Vagina (tissue), 2 donors: ENCODE data around the gene CES5A. TPM values are rescaled to one million over a fixed set of nuclear protein-coding genes. Genes with fewer than 3 reads are reported as not detected.

Experiments
- DNase-seq, 2 donors: peaks; one replicate each; pipeline ENCODE4 v3.0.0-alpha.2; 2017; ENCODE audit errors: extremely low spot score in 2 of 2
- H3K27ac ChIP-seq: fragments of 200-600 bp; sonication (generic); one replicate; pipeline ENCODE4 v1.5.1; 2019
- H3K27me3 ChIP-seq: fragments of 200-600 bp; sonication (generic); one replicate; pipeline ENCODE4 v1.5.1; 2019
- H3K36me3 ChIP-seq, 2 donors: fragments of 200-600 bp; sonication (generic); one replicate each; pipeline ENCODE4 v1.5.1; 2017 to 2019
- H3K4me1 ChIP-seq: fragments of 200-600 bp; sonication (generic); one replicate; pipeline ENCODE4 v1.5.1; 2019
- H3K4me3 ChIP-seq, 2 donors: fragments of 200-600 bp; sonication (generic); 1 replicate in 1 of 2; 2 replicates in 1 of 2; pipeline ENCODE4 v1.5.1; 2016 to 2019
- H3K9me3 ChIP-seq: fragments of 200-600 bp; sonication (generic); one replicate; pipeline ENCODE4 v1.5.1; 2019
- POLR2A ChIP-seq, 2 donors: fragments of 450-650 bp; IDR thresholded peaks; one replicate each; pipeline ENCODE4 v1.6.1; 2017; ENCODE audit warnings: antibody characterized with exemption in 2 of 2, mild to moderate bottlenecking in 2 of 2, moderate library complexity in 2 of 2
- POLR2AphosphoS5 ChIP-seq, 2 donors: sonication (generic); formaldehyde crosslinking; IDR thresholded peaks; one replicate each; pipeline ENCODE4 v1.9.0; 2017; ENCODE audit warnings: antibody characterized with exemption in 2 of 2, mild to moderate bottlenecking in 2 of 2, low read depth in 1 of 2; ENCODE audit not compliant: insufficient read depth in 1 of 2
- intact Hi-C: fragments of 100-400 bp; cut with DNase I; formaldehyde crosslinking; loops from one replicate; pipeline ENCODE4 v1.15.1; 2023
- total RNA-seq: library from RNA; depleted of rRNA; stranded (reverse); fragments of >200 nt; gene quantifications from one replicate; pipeline ENCODE4 v1.2.3, GENCODE V29; 2016
- TF ChIP-seq, protein P1 (sequence below), 3 experiments: fragments of 450-650 bp in 2 of 3; fragments of 200-600 bp in 1 of 3; sonication (generic) in 1 of 3; IDR thresholded peaks; one replicate each; pipeline ENCODE4 v1.5.1; 2017 to 2019; ENCODE audit warnings: antibody characterized with exemption in 3 of 3, mild to moderate bottlenecking in 2 of 3, moderate library complexity in 2 of 3

The CES5A gene
- total RNA-seq, 1 donor from 2014 or later: not detected

DNA sequence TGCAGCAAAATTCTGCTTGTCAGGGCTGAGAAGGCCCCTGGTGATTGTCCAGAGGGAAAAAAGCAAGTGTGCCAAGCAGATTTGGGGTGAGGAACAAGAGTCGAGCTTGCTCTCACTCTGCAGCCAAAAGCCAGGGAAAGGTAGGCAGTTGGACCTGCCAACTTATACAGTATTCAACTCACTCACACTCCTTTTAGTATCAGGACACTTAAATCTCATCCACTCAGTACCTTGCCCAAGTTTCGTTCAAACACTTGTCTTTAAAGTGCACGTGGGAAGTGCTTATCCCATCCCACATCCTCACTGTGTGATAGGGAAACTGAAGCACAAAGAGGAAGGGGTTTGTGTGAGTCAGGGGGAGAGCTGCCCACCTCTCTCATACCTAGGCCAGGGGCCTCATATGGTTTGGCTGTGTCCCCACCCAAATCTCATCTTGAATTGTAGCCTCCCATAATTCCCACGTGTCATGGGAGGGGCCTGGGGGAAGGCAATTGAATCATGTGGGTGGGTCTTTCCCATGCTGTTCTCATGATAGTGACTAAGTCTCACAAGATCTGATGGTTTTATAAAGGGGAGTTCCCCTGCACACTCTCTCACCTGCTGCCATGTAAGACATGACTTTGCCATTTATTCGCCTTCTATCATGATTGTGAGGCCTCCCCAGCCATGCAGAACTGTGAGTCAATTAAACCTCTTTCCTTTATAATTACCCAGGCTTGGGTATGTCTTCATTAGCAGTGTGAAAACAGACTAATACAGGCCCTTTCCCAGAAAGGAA lies 25.6 kb upstream of the CES5A start:
- peak; percentile 54 to 55 for DNase-seq
- intact Hi-C loops: no loop called here
- Histone ChIP-seq H3K4me3 (no peak overlapping the region), H3K4me1 (no peaks in the 10 kb centered on the region), H3K9me3 (no peaks in the 10 kb centered on the region), H3K36me3 (no peaks in the 10 kb centered on the region), H3K27ac (no peak overlapping the region), H3K27me3 (no peaks in the 10 kb centered on the region)
- no peak for TF ChIP-seq POLR2AphosphoS5 (IDR thresholded peaks at IDR 0.05; ENCODE audit: insufficient read depth in 1 of 2, low read depth in 1 of 2)
- TF ChIP-seq POLR2A (IDR thresholded peaks at IDR 0.05): no peak
- TF ChIP-seq, protein P1, sequence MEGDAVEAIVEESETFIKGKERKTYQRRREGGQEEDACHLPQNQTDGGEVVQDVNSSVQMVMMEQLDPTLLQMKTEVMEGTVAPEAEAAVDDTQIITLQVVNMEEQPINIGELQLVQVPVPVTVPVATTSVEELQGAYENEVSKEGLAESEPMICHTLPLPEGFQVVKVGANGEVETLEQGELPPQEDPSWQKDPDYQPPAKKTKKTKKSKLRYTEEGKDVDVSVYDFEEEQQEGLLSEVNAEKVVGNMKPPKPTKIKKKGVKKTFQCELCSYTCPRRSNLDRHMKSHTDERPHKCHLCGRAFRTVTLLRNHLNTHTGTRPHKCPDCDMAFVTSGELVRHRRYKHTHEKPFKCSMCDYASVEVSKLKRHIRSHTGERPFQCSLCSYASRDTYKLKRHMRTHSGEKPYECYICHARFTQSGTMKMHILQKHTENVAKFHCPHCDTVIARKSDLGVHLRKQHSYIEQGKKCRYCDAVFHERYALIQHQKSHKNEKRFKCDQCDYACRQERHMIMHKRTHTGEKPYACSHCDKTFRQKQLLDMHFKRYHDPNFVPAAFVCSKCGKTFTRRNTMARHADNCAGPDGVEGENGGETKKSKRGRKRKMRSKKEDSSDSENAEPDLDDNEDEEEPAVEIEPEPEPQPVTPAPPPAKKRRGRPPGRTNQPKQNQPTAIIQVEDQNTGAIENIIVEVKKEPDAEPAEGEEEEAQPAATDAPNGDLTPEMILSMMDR (IDR thresholded peaks at IDR 0.05): no peak

DNA sequence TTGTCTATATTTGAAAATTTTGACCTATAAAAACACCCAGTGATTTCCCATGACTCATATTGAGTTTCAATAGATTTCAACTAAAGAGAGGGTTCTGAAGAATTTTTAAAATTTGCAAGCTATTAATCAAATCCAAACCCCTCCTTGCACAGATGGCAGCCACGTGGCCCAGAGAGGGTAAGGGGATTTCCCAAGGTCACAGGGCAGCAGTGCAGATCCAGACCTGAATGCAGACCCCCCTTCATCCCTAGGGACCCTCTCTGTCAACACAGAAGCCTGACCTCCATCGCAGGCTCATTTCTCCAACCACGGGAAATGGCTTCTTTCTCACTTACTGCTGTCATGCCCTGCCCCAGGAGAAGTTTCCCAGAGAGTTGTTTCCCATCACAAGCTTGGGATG lies 24.7 kb upstream of the CES5A start:
- Histone ChIP-seq H3K4me3 (no peak overlapping the region), H3K9me3 (no peaks in the 10 kb centered on the region), H3K36me3 (no peaks in the 10 kb centered on the region), H3K4me1 (no peaks in the 10 kb centered on the region), H3K27ac (no peak overlapping the region), H3K27me3 (no peaks in the 10 kb centered on the region)
- TF ChIP-seq, protein P1 (IDR thresholded peaks at IDR 0.05): no peak
- TF ChIP-seq POLR2A (IDR thresholded peaks at IDR 0.05): no peak
- intact Hi-C loops: no loop called here
- DNase-seq: peak; percentile 18 to 43

- DNase-seq: peak; percentile 60 to 67
- intact Hi-C loops: no loop called here
- TF ChIP-seq, protein P1 (IDR thresholded peaks at IDR 0.05): no peak
- TF ChIP-seq POLR2AphosphoS5 (IDR thresholded peaks at IDR 0.05; ENCODE audit: insufficient read depth in 1 of 2, low read depth in 1 of 2) (no peak), POLR2A (IDR thresholded peaks at IDR 0.05) (no peak)
Measured at GRCh38 chr16:55898592-55898991, 23.4 kb upstream of the CES5A start.

DNA sequence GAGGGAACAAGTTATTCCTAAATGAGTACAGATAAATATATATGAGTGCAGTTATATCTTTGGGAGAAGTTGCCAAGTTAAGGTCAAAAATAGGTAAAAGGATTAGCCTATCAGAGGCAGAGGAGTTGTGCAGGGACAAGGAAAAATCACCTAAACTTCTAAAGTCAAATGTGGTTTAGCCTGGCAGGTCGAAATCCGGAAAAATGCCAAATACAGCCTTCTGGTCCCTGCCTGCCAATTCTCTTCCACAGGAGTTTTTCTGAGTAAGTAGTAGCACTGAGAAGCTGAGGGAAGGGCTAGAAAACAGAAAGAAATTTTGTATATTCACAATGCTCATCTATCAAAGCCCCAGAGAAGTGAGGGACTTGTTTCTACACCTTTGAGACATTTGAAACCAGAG lies 17.6 kb upstream of the CES5A start:
- Histone ChIP-seq H3K27me3 (no peaks in the 10 kb centered on the region), H3K27ac (no peak overlapping the region), H3K4me3 (no peak overlapping the region), H3K9me3 (no peaks in the 10 kb centered on the region), H3K36me3 (no peaks in the 10 kb centered on the region), H3K4me1 (no peaks in the 10 kb centered on the region)
- TF ChIP-seq, protein P1 (IDR thresholded peaks at IDR 0.05): no peak
- TF ChIP-seq POLR2AphosphoS5 (IDR thresholded peaks at IDR 0.05; ENCODE audit: insufficient read depth in 1 of 2, low read depth in 1 of 2) (no peak), POLR2A (IDR thresholded peaks at IDR 0.05) (no peak)
- no peak for DNase-seq
- intact Hi-C loops: no loop called here

More at GRCh38 chr16:55898592-55898991, 23.4 kb upstream of the CES5A start:
- H3K27ac ChIP-seq: no peak overlapping the region
- no peaks in the 10 kb centered on the region for H3K36me3 ChIP-seq
- H3K9me3 ChIP-seq: no peaks in the 10 kb centered on the region
- no peak overlapping the region for H3K4me3 ChIP-seq
- no peaks in the 10 kb centered on the region for H3K4me1 ChIP-seq
- no peaks in the 10 kb centered on the region for H3K27me3 ChIP-seq

DNA sequence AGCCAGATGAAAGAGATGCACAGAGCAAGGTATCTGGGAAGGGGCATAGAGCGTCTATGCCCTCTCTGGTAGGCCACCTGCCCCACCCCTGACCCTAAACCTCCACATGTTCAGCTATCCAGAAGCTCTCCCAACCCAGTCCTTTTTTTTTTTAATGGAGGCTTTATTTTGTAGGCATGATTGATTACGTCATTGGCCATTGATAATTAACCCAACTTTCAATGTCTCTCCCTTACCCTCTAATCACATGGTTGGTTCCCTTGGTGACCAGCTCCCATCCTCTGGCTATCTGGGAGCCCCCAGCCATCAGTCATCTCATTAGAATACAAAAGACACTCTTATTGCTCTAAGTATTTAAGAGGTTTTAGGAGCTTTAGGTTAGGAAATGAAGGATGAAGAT lies 14.3 kb upstream of the CES5A start:
- no peaks in the 10 kb centered on the region for H3K4me1 ChIP-seq
- H3K27me3 ChIP-seq: no peaks in the 10 kb centered on the region
- DNase-seq: no peak
- TF ChIP-seq POLR2A (IDR thresholded peaks at IDR 0.05) (no peak), POLR2AphosphoS5 (IDR thresholded peaks at IDR 0.05; ENCODE audit: insufficient read depth in 1 of 2, low read depth in 1 of 2) (no peak)
- TF ChIP-seq, protein P1 (IDR thresholded peaks at IDR 0.05): no peak
- H3K27ac ChIP-seq: no peak overlapping the region
- no peaks in the 10 kb centered on the region for H3K9me3 ChIP-seq
- no peaks in the 10 kb centered on the region for H3K36me3 ChIP-seq
- no peak overlapping the region for H3K4me3 ChIP-seq
- intact Hi-C loops: no loop called here
